Measurements from ENCODE around the gene PSAT1.

PSAT1 gene

DNA sequence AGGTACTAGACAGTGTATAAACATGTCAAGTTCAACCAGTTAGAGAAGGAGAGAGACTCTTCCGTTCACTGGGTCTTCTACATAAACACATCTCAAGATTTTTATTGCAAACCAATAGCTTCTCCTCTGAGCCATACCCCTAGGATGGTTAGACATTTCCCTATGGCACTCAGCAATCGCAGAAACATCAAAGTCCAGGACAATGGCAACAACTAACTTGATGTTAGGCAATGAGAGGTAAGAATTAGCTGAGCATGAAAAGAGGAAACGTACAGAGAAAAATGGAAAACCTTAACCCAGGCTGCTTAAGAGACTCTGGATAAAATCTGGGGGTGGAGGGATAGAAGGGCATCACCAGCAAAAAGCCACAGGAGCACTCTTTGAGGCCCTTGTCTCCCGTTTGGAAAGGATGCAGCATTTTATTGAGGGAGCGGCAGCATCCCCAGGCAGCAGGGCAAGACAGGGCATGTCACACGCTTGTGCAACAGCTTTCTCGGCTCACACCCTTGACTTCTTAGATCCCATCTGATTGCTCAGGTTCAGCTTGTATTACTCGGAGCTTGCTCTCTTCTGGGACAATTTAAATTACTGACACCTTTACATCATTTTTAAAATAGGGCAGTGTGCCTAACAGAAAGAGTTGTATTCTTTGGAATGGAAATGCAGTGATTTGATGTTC lies 8.6 kb upstream of the PSAT1 start:
- TF ChIP-seq, protein P1, sequence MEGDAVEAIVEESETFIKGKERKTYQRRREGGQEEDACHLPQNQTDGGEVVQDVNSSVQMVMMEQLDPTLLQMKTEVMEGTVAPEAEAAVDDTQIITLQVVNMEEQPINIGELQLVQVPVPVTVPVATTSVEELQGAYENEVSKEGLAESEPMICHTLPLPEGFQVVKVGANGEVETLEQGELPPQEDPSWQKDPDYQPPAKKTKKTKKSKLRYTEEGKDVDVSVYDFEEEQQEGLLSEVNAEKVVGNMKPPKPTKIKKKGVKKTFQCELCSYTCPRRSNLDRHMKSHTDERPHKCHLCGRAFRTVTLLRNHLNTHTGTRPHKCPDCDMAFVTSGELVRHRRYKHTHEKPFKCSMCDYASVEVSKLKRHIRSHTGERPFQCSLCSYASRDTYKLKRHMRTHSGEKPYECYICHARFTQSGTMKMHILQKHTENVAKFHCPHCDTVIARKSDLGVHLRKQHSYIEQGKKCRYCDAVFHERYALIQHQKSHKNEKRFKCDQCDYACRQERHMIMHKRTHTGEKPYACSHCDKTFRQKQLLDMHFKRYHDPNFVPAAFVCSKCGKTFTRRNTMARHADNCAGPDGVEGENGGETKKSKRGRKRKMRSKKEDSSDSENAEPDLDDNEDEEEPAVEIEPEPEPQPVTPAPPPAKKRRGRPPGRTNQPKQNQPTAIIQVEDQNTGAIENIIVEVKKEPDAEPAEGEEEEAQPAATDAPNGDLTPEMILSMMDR (IDR thresholded peaks at IDR 0.05) = no peak
- Mint-ChIP-seq H3K4me3 (no peak overlapping the region), H3K4me1 (peaks cover 32% of the 10 kb centered on the region), H3K36me3 (ENCODE audit: low read depth) (peaks cover 7% of the 10 kb centered on the region), H3K27ac (peak overlapping the region; percentile 48), H3K27me3 (ENCODE audit: low read depth, poor library complexity) (peaks cover 4% of the 10 kb centered on the region), H3K9me3 (peaks cover 4% of the 10 kb centered on the region)
- DNase-seq = no peak

GRCh38 chr9:78289474-78289873 lies 7.5 kb upstream of the PSAT1 start:
- H3K9me3 Mint-ChIP-seq = no peaks in the 10 kb centered on the region
- H3K27ac Mint-ChIP-seq = no peak overlapping the region

GRCh38 chr9:78291240-78291925 lies 5.5 kb upstream of the PSAT1 start:
- DNase-seq = no peak
- Mint-ChIP-seq H3K27ac (no peak overlapping the region), H3K4me3 (no peak overlapping the region), H3K27me3 (ENCODE audit: low read depth, poor library complexity) (peaks cover 4% of the 10 kb centered on the region), H3K4me1 (peaks cover 51% of the 10 kb centered on the region), H3K36me3 (ENCODE audit: low read depth) (no peaks in the 10 kb centered on the region), H3K9me3 (no peaks in the 10 kb centered on the region)
- TF ChIP-seq, protein P1 (IDR thresholded peaks at IDR 0.05) = no peak

More at GRCh38 chr9:78289474-78289873, 7.5 kb upstream of the PSAT1 start:
- Mint-ChIP-seq H3K36me3 (ENCODE audit: low read depth) (no peaks in the 10 kb centered on the region), H3K4me3 (no peak overlapping the region), H3K4me1 (peaks cover 33% of the 10 kb centered on the region), H3K27me3 (ENCODE audit: low read depth, poor library complexity) (peaks cover 4% of the 10 kb centered on the region)
- DNase-seq = no peak
- TF ChIP-seq, protein P1 (IDR thresholded peaks at IDR 0.05) = no peak

- no peaks in the 10 kb centered on the region for H3K9me3 Mint-ChIP-seq
Observed at GRCh38 chr9:78292026-78292425, 4.9 kb upstream of the PSAT1 start.

GRCh38 chr9:78292716-78293497 lies 4.0 kb upstream of the PSAT1 start:
- Mint-ChIP-seq H3K36me3 (ENCODE audit: low read depth) (no peaks in the 10 kb centered on the region), H3K27me3 (ENCODE audit: low read depth, poor library complexity) (peaks cover 4% of the 10 kb centered on the region), H3K4me1 (peaks cover 48% of the 10 kb centered on the region), H3K4me3 (no peak overlapping the region), H3K9me3 (no peaks in the 10 kb centered on the region), H3K27ac (no peak overlapping the region)
- DNase-seq = no peak
- TF ChIP-seq, protein P1 (IDR thresholded peaks at IDR 0.05) = no peak

More at GRCh38 chr9:78292026-78292425, 4.9 kb upstream of the PSAT1 start:
- H3K4me3 Mint-ChIP-seq = no peak overlapping the region
- DNase-seq = no peak
- H3K27ac Mint-ChIP-seq = no peak overlapping the region
- peaks cover 4% of the 10 kb centered on the region for H3K27me3 Mint-ChIP-seq (ENCODE audit: low read depth, poor library complexity)
- no peaks in the 10 kb centered on the region for H3K36me3 Mint-ChIP-seq (ENCODE audit: low read depth)
- H3K4me1 Mint-ChIP-seq = peaks cover 48% of the 10 kb centered on the region
- TF ChIP-seq, protein P1 (IDR thresholded peaks at IDR 0.05) = no peak
